ENCODE data around the gene IREB2. TPM values are rescaled to one million over a fixed set of nuclear protein-coding genes. Genes with fewer than 3 reads are reported as not detected.

The IREB2 gene
- total RNA-seq, 1 experiment from 2014 or later = 6.5 TPM

DNA sequence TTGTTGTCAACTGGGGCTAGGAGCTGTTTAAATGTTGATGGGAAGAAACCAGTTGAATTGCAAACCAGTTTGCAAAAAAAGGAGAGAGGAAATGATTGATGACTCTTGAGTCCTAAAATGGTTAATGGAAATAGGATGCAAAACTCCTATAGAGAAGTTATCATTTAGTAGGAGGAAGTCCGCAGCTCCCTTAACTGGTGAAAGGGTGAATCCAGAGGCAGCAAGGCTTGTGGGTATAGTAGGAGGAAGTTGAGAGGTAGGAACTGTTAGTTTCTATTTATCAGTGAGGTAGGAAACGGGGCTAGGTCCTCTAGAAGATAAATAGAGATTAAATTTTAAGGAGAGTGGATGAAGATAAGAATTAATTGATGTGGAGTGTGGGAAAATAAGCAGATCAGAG lies 15.4 kb downstream of the IREB2 start:
- no peak overlapping the region for H3K4me3 ChIP-seq (ENCODE audit: low read length)
- H3K27ac ChIP-seq (ENCODE audit: low read length) = no peak overlapping the region
- ATAC-seq (no peak), DNase-seq (no peak)
- POLR2A ChIA-PET (ENCODE audit: unreplicated experiment) = no interaction called here
- H3K79me2 ChIP-seq (ENCODE audit: low read length) = peaks cover 97% of the 10 kb centered on the region
- no peak overlapping the region for H3K4me2 ChIP-seq (ENCODE audit: low read length)
- intact Hi-C loops (cut with micrococcal nuclease) = no loop called here
- no peaks in the 10 kb centered on the region for H3K9me3 ChIP-seq (ENCODE audit: low read length)
- H4K20me1 ChIP-seq (ENCODE audit: low read length) = peaks cover 40% of the 10 kb centered on the region
- no TSS peak for BruUV-seq (replicated peaks)
- CTCF ChIA-PET = no interaction called here
- H3K9ac ChIP-seq (ENCODE audit: low read length) = no peak overlapping the region
- no peaks in the 10 kb centered on the region for H3K9me2 ChIP-seq (replicated peaks; ENCODE audit: low read length)
- no peak overlapping the region for H2AFZ ChIP-seq (ENCODE audit: low read length)
- H3F3A ChIP-seq (ENCODE audit: low read length, unreplicated experiment) = no peaks in the 10 kb centered on the region
- TF ChIP-seq EZH2 (IDR thresholded peaks at IDR 0.05; ENCODE audit: low read length, unreplicated experiment) (no peak), EZH2phosphoT487 (IDR thresholded peaks at IDR 0.05; ENCODE audit: borderline replicate concordance, low read length) (no peak)
- TF ChIP-seq, protein P1, sequence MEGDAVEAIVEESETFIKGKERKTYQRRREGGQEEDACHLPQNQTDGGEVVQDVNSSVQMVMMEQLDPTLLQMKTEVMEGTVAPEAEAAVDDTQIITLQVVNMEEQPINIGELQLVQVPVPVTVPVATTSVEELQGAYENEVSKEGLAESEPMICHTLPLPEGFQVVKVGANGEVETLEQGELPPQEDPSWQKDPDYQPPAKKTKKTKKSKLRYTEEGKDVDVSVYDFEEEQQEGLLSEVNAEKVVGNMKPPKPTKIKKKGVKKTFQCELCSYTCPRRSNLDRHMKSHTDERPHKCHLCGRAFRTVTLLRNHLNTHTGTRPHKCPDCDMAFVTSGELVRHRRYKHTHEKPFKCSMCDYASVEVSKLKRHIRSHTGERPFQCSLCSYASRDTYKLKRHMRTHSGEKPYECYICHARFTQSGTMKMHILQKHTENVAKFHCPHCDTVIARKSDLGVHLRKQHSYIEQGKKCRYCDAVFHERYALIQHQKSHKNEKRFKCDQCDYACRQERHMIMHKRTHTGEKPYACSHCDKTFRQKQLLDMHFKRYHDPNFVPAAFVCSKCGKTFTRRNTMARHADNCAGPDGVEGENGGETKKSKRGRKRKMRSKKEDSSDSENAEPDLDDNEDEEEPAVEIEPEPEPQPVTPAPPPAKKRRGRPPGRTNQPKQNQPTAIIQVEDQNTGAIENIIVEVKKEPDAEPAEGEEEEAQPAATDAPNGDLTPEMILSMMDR (conservative IDR thresholded peaks at IDR 0.05; ENCODE audit: low read depth, low read length) = no peak
- H3K27me3 ChIP-seq (ENCODE audit: low read length) = no peaks in the 10 kb centered on the region
- peaks cover 20% of the 10 kb centered on the region for H3K4me1 ChIP-seq (ENCODE audit: insufficient read depth, low read length)
- H3K36me3 ChIP-seq (ENCODE audit: low read depth, low read length) = no peaks in the 10 kb centered on the region

DNA sequence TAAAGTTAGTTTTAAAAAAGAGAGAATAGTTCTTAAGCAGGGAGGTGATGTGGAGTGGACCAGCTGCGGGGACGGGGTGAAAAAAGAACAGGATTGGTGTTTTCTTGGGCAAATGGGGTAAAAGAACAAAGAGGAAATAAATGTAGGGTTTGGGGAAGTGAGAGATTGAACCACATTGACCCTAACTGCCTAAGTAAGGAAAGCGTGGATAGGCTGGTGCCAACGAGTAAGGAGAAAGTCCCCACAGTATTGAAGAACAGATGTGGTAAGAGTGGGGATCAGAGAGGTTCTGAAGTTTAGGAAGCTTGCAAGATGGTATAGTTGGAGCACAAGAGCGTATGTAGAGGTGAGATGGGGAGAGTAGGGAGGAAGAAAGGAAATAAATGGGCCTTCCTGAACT lies 17.0 kb downstream of the IREB2 start:
- H4K20me1 ChIP-seq (ENCODE audit: low read length) = peaks cover 36% of the 10 kb centered on the region
- no peaks in the 10 kb centered on the region for H3K36me3 ChIP-seq (ENCODE audit: low read depth, low read length)
- ATAC-seq = no peak

DNA sequence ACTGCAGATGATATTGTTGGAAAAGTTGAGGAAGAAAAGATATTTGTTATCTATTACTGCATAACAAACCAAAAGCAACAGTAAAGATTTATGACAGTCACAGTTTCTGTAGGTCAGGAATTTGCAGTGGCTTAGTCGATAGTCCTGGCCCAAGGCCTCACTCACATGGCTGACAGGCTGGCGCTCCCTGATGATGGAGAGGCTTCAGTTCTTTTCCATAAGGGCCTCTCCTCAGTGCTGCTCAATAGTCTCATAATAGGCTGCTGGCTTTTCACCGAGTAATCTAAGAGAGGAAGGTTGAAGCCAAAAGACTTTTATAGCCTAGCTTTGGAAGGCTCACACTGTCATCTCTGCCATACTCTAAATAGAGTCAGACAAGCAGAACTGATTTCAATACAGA lies 17.7 kb downstream of the IREB2 start:
- H3K4me1 ChIP-seq (ENCODE audit: insufficient read depth, low read length) = peaks cover 21% of the 10 kb centered on the region
- intact Hi-C loops (cut with micrococcal nuclease) = loop anchor here (5.0 kb wide), 1 partner anchor 298 kb away; no protein-coding TSS in a partner anchor
- no TSS peak for BruUV-seq (replicated peaks)
- H3K27me3 ChIP-seq (ENCODE audit: low read length) = no peaks in the 10 kb centered on the region
- ATAC-seq (peak; percentile 38), DNase-seq (no peak)
- H2AFZ ChIP-seq (ENCODE audit: low read length) = no peak overlapping the region
- H3K36me3 ChIP-seq (ENCODE audit: low read depth, low read length) = peaks cover under 1% of the 10 kb centered on the region; the same call in 1 of the 2 replicates
- no peaks in the 10 kb centered on the region for H3F3A ChIP-seq (ENCODE audit: low read length, unreplicated experiment)
- ChIA-PET POLR2A (ENCODE audit: unreplicated experiment) (no interaction called here), CTCF (no interaction called here)
- no peak overlapping the region for H3K27ac ChIP-seq (ENCODE audit: low read length)
- H3K9ac ChIP-seq (ENCODE audit: low read length) = no peak overlapping the region
- no peaks in the 10 kb centered on the region for H3K9me2 ChIP-seq (replicated peaks; ENCODE audit: low read length)
- no peaks in the 10 kb centered on the region for H3K9me3 ChIP-seq (ENCODE audit: low read length)
- peaks cover 97% of the 10 kb centered on the region for H3K79me2 ChIP-seq (ENCODE audit: low read length)
- peaks cover 39% of the 10 kb centered on the region for H4K20me1 ChIP-seq (ENCODE audit: low read length)
- no peak overlapping the region for H3K4me3 ChIP-seq (ENCODE audit: low read length)
- no peak for TF ChIP-seq EZH2 (IDR thresholded peaks at IDR 0.05; ENCODE audit: low read length, unreplicated experiment)
- TF ChIP-seq, protein P1 (conservative IDR thresholded peaks at IDR 0.05; ENCODE audit: low read depth, low read length) = no peak
- no peak for TF ChIP-seq EZH2phosphoT487 (IDR thresholded peaks at IDR 0.05; ENCODE audit: borderline replicate concordance, low read length)
- no peak overlapping the region for H3K4me2 ChIP-seq (ENCODE audit: low read length)

More for the DNA sequence above, 17.0 kb downstream of the IREB2 start:
- Histone ChIP-seq H3K9me3 (ENCODE audit: low read length) (no peaks in the 10 kb centered on the region), H3F3A (ENCODE audit: low read length, unreplicated experiment) (no peaks in the 10 kb centered on the region), H3K9ac (ENCODE audit: low read length) (no peak overlapping the region), H3K4me2 (ENCODE audit: low read length) (no peak overlapping the region), H3K9me2 (replicated peaks; ENCODE audit: low read length) (no peaks in the 10 kb centered on the region), H2AFZ (ENCODE audit: low read length) (no peak overlapping the region), H3K4me1 (ENCODE audit: insufficient read depth, low read length) (peaks cover 20% of the 10 kb centered on the region), H3K4me3 (ENCODE audit: low read length) (no peak overlapping the region), H3K27me3 (ENCODE audit: low read length) (no peaks in the 10 kb centered on the region), H3K79me2 (ENCODE audit: low read length) (peaks cover 97% of the 10 kb centered on the region), H3K27ac (ENCODE audit: low read length) (no peak overlapping the region)
- BruUV-seq (replicated peaks) = no TSS peak
- TF ChIP-seq, protein P1 (conservative IDR thresholded peaks at IDR 0.05; ENCODE audit: low read depth, low read length) = no peak
- TF ChIP-seq EZH2 (IDR thresholded peaks at IDR 0.05; ENCODE audit: low read length, unreplicated experiment) (no peak), EZH2phosphoT487 (IDR thresholded peaks at IDR 0.05; ENCODE audit: borderline replicate concordance, low read length) (no peak)
- DNase-seq = no peak
- CTCF ChIA-PET = no interaction called here
- intact Hi-C loops (cut with micrococcal nuclease) = loop anchor here (5.0 kb wide), 1 partner anchor 298 kb away; no protein-coding TSS in a partner anchor
- POLR2A ChIA-PET (ENCODE audit: unreplicated experiment) = no interaction called here
